Right hindlimb (tissue), 1 donor: ENCODE data around the gene POTEH.
"Not testable (repeated sequence)": the region's sequence is repeated elsewhere in the genome, so short reads cannot be mapped to it uniquely, and the experiment has no call there.

Experiments used
- DNase-seq: peaks from one replicate; pipeline ENCODE4 v3.0.0-alpha.2; 2018

The POTEH gene

GRCh38 chr22:15738157-15738908 is 48.5 kb downstream of the POTEH start:
- not testable (repeated sequence) for DNase-seq

- not testable (repeated sequence) for DNase-seq
These were observed 49.1 kb downstream of the POTEH start for GRCh38 chr22:15738909-15739391.

GRCh38 chr22:15747636-15748323 is 58.0 kb downstream of the POTEH start:
- DNase-seq, result not testable (repeated sequence)

GRCh38 chr22:15749181-15749970 is 59.5 kb downstream of the POTEH start:
- not testable (repeated sequence) for DNase-seq

- DNase-seq, result not testable (repeated sequence)
These were observed 69.7 kb downstream of the POTEH start for GRCh38 chr22:15759443-15760097.

- DNase-seq, result not testable (repeated sequence)
These were observed 70.7 kb downstream of the POTEH start for GRCh38 chr22:15760388-15761150.

GRCh38 chr22:15761151-15761777 is 71.4 kb downstream of the POTEH start:
- not testable (repeated sequence) for DNase-seq

- not testable (repeated sequence) for DNase-seq
These were observed 73.7 kb downstream of the POTEH start for GRCh38 chr22:15763559-15763958.
